IPS-15b (cell line): ENCODE measurements around the gene KMT2E.
"Not testable (repeated sequence)": the region's sequence is repeated elsewhere in the genome, so short reads cannot be mapped to it uniquely, and the experiment has no call there.

ENCODE experiments used
- H3K27me3 ChIP-seq: one replicate; pipeline ENCODE4 v1.6.1; 2013; ENCODE audit warnings: low read length; ENCODE audit not compliant: control insufficient read depth, insufficient read depth
- H3K36me3 ChIP-seq: one replicate; pipeline ENCODE4 v1.6.1; 2013; ENCODE audit warnings: low read length; ENCODE audit not compliant: control insufficient read depth, insufficient read depth
- H3K4me1 ChIP-seq: one replicate; pipeline ENCODE4 v1.6.1; 2013; ENCODE audit warnings: mild to moderate bottlenecking, low read length; ENCODE audit not compliant: control insufficient read depth, insufficient read depth
- H3K4me3 ChIP-seq: one replicate; pipeline ENCODE4 v1.5.1; 2013; ENCODE audit warnings: low read depth, low read length
- H3K9ac ChIP-seq: one replicate; pipeline ENCODE4 v1.6.1; 2013; ENCODE audit warnings: low read depth, mild to moderate bottlenecking, low read length
- H3K9me3 ChIP-seq: one replicate; pipeline ENCODE4 v1.6.1; 2013; ENCODE audit warnings: mild to moderate bottlenecking, low read length; ENCODE audit not compliant: control insufficient read depth, insufficient read depth

Gene KMT2E

DNA sequence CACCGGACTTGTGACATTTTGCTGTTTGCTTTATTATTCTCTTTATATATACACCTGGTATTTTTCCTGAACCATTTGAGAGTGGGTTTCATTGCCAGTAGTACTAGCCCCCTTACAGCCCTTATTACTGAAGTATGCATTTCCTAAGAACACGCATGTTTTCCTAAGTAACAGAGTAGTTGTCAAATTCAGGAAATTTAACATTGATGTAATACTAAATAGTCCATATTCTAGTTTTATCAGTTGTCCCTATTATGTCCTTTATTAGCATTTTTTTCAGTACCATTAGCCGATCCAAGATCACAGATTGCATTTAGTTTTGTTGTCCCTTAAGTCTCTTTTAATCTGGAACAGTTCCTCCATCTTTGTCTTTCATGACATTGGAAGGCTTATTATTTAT, 8.0 kb downstream of the KMT2E start:
- H3K36me3 ChIP-seq = no peaks in the 10 kb centered on the region
- H3K9ac ChIP-seq = no peak overlapping the region
- H3K9me3 ChIP-seq = no peaks in the 10 kb centered on the region
- H3K4me1 ChIP-seq = peaks cover 19% of the 10 kb centered on the region
- H3K4me3 ChIP-seq = no peak overlapping the region
- no peaks in the 10 kb centered on the region for H3K27me3 ChIP-seq

- no peak overlapping the region for H3K4me3 ChIP-seq
- no peak overlapping the region for H3K9ac ChIP-seq
- no peaks in the 10 kb centered on the region for H3K36me3 ChIP-seq
- H3K27me3 ChIP-seq = no peaks in the 10 kb centered on the region
- H3K9me3 ChIP-seq = no peaks in the 10 kb centered on the region
- peaks cover 17% of the 10 kb centered on the region for H3K4me1 ChIP-seq
Measured at GRCh38 chr7:105022458-105022857, 8.5 kb downstream of the KMT2E start.

DNA sequence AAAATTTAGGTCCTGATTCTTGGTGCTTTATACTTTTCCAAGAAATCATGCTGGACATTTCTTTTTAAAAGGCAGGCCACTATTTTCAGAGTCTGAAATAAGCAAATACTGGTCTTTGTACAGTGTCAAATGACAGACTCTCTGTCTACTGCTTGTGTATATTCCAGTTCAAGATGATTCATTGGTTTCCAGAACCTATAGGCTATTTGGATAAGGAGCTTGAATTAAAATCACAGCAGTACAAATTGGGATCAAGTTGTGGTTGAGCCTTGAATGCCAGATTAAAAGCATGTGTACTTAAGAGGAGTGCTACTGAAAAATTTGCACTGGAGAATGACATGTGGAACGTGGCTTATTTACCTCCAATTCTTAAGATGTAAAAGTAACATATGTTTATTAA, 10.7 kb downstream of the KMT2E start:
- Histone ChIP-seq H3K36me3 (no peaks in the 10 kb centered on the region), H3K27me3 (no peaks in the 10 kb centered on the region), H3K9ac (no peak overlapping the region), H3K4me3 (no peak overlapping the region), H3K4me1 (peaks cover 13% of the 10 kb centered on the region), H3K9me3 (no peaks in the 10 kb centered on the region)

DNA sequence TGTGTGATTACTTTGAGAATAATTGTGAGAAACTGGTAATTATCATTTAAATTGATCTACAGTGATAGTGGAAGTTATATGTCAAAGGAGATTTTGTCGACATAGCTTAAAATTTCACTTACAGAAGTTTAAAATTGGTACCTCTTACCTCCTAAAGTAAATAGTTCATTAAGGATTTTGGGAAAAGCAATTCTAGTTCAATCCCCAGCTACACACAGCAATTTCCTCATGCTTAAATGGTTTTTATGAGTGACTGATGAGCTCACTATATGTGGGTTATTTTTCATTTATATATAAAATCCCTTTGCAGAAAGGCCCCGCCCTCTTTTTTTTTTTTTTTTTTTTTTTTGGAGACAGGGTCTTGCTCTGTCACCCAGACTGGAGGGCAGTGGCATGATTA, 12.7 kb downstream of the KMT2E start:
- no peaks in the 10 kb centered on the region for H3K36me3 ChIP-seq
- peaks cover 13% of the 10 kb centered on the region for H3K4me1 ChIP-seq
- no peaks in the 10 kb centered on the region for H3K9me3 ChIP-seq
- no peak overlapping the region for H3K4me3 ChIP-seq
- H3K27me3 ChIP-seq = no peaks in the 10 kb centered on the region
- no peak overlapping the region for H3K9ac ChIP-seq

DNA sequence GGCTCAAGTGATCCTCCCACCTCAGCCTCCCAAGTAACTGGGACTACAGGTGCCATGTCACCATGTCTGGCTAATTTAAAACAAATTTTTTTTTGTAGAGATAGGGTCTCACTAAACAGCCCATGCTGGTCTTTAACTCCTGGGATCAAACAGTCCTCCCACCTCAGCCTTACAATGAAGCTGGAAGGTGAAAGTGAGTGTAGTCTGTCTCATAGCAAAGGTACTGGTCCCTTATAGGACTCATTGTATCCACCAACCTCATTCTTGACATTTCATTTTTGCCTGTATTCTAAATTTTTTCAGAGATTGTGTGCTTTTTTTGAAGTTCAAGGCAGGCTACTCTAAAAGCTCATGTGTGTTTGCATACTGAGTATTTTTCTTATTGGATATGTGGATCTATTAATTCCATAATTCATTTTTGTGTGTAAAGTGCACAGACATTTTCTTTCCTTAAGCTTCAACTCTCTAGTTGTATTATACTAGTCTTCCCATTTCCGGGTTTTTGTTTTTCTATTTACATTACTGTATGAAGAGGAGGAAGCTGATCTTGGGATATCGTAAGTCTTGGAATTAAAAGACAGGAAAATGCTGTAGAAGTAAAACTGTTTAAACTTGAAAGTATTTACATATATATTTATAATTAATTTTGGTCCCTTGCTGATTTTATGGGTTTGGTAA, 13.3 kb downstream of the KMT2E start:
- Histone ChIP-seq H3K27me3 (no peaks in the 10 kb centered on the region), H3K36me3 (no peaks in the 10 kb centered on the region)

GRCh38 chr7:105028004-105028403, 14.0 kb downstream of the KMT2E start:
- no peaks in the 10 kb centered on the region for H3K9me3 ChIP-seq
- no peak overlapping the region for H3K4me3 ChIP-seq
- peaks cover 13% of the 10 kb centered on the region for H3K4me1 ChIP-seq
- no peak overlapping the region for H3K9ac ChIP-seq
- H3K27me3 ChIP-seq = no peaks in the 10 kb centered on the region
- H3K36me3 ChIP-seq = no peaks in the 10 kb centered on the region

More for the DNA sequence above, 13.3 kb downstream of the KMT2E start:
- H3K9me3 ChIP-seq = no peaks in the 10 kb centered on the region
- H3K4me3 ChIP-seq = no peak overlapping the region
- H3K9ac ChIP-seq = no peak overlapping the region
- H3K4me1 ChIP-seq = peaks cover 13% of the 10 kb centered on the region

- not testable (repeated sequence) for H3K9ac ChIP-seq, H3K27me3 ChIP-seq, H3K4me1 ChIP-seq, H3K4me3 ChIP-seq, H3K36me3 ChIP-seq, H3K9me3 ChIP-seq
Measured at GRCh38 chr7:105028941-105029340, 14.9 kb downstream of the KMT2E start.

DNA sequence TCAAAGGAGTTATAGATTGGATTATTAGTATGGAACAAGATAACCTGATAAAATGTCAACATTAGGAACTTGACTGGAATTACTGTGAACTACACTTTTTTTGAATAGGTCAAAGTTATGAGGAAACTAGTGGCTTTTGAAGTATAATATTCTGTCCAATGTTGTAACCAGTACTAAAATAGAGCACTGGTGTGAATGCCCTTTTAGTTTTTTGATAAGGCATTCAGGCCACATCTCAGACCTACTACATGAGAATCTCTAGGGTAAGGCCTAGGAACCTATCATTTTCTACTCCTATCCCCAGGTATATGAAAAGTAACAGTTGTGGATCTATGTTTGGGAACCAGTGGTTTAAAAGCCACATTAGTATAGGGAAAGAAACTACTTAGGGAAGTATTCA, 16.4 kb downstream of the KMT2E start:
- H3K9me3 ChIP-seq = no peaks in the 10 kb centered on the region
- no peak overlapping the region for H3K9ac ChIP-seq
- no peaks in the 10 kb centered on the region for H3K27me3 ChIP-seq
- H3K4me1 ChIP-seq = no peaks in the 10 kb centered on the region
- no peaks in the 10 kb centered on the region for H3K36me3 ChIP-seq
- no peak overlapping the region for H3K4me3 ChIP-seq

- no peak overlapping the region for H3K4me3 ChIP-seq
- no peak overlapping the region for H3K9ac ChIP-seq
- H3K4me1 ChIP-seq = no peaks in the 10 kb centered on the region
- no peaks in the 10 kb centered on the region for H3K36me3 ChIP-seq
- no peaks in the 10 kb centered on the region for H3K9me3 ChIP-seq
- H3K27me3 ChIP-seq = no peaks in the 10 kb centered on the region
Measured at GRCh38 chr7:105032553-105033214, 18.7 kb downstream of the KMT2E start.

DNA sequence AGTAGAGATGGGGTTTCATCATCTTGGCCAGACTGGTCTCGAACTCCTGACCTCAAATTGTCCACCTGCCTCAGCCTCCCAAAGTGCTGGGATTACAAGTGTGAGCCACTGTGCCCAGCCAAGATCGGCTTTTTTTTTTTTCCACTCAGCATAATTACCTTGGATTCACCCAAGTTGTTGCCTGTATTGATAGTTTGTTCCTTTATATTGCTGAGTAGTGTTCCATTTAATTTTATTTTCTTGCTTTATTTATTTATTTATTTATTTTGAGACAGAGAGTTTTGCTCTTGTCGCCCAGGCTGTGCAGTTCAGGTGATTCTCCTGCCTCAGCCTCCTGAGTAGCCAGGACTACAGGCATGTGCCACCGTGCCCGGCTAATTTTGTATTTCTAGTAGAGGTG, 21.3 kb downstream of the KMT2E start:
- H3K4me1 ChIP-seq = peaks cover 2% of the 10 kb centered on the region
- no peaks in the 10 kb centered on the region for H3K9me3 ChIP-seq
- no peak overlapping the region for H3K9ac ChIP-seq
- no peaks in the 10 kb centered on the region for H3K27me3 ChIP-seq
- H3K4me3 ChIP-seq = no peak overlapping the region
- no peaks in the 10 kb centered on the region for H3K36me3 ChIP-seq

- Histone ChIP-seq H3K27me3 (no peaks in the 10 kb centered on the region), H3K9me3 (no peaks in the 10 kb centered on the region), H3K4me3 (no peak overlapping the region), H3K9ac (no peak overlapping the region), H3K4me1 (peaks cover 2% of the 10 kb centered on the region), H3K36me3 (no peaks in the 10 kb centered on the region)
Measured at GRCh38 chr7:105036217-105037168, 22.5 kb downstream of the KMT2E start.
